ENCODE results near the gene SPACA4. TPM values are rescaled to one million over a fixed set of nuclear protein-coding genes. Genes with fewer than 3 reads are reported as not detected.

Gene SPACA4
- total and polyA plus RNA-seq, 9 of the 15 experiments (the other 6 are each of a cell fraction or from before 2014, with no cell fraction given): not detected

DNA sequence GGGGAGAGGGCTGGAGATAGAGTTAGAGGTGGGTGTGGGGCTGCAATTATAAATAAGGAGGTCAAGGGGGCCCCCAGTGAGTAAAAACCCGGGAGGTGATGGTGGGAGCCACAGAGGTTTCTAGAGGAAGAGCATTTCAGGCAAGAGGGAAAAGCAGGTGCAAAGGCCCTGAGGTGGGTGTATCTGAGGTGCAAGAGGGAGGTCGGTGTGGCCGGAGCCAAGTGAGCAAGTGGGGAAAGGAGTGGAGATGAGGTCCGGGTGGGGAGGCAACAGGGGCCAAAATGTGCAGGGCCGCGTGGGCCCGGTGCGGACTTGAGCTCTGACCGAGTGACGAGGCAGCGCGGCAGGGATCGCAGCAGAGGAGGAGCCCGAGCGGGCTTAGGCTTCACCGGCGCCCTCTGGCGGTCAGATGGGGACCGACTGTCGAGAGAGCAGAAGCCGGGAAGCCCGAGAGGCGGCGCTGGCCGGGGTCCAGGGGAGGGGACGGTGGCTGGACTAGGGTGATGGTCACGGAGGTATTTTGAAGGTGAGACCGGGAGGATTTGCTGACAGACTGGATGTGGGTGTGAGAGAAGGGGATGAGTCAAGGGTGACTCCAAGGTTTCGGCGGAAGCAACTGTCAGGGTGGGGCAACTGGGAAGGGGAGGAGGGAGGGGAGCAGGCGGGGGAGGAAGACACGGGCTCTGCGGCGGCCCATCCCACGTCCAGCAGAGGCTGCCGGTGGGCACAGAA, 17.7 kb upstream of the SPACA4 start:
- no peaks in the 10 kb centered on the region for H4K20me1 ChIP-seq (replicated peaks; ENCODE audit: control insufficient read depth, insufficient read depth, low read length)
- no peaks in the 10 kb centered on the region for H3K36me3 ChIP-seq (ENCODE audit: control insufficient read depth, insufficient read depth, low read length)
- H3K4me2 ChIP-seq (ENCODE audit: insufficient read depth, low read length): peak overlapping the region; percentile 75
- H3K79me2 ChIP-seq (ENCODE audit: control insufficient read depth, insufficient read depth, low read length): no peaks in the 10 kb centered on the region
- peaks cover 3 to 30% of the 10 kb centered on the region in 2 experiments; a peak in 2 of 5 replicates for H3K4me1 ChIP-seq (replicated peaks in 1 of 2; ENCODE audit: control insufficient read depth in 2 of 2, insufficient read depth in 2 of 2, low read length in 2 of 2)
- 2% methylated on average over 33 of the region's 36 CpGs for WGBS (ENCODE audit: insufficient coverage, low coverage, missing lambda C conversion rate)
- intact Hi-C loops (cut with micrococcal nuclease) (loop anchor here (1.0 to 5.0 kb wide), 2 partner anchors 19 to 193 kb away; no protein-coding TSS in a partner anchor), in situ Hi-C loops (cut with MboI) (loop anchor here (5.0 to 25.0 kb wide), 2 partner anchors 272 to 1523 kb away; no protein-coding TSS in a partner anchor)
- no peaks in the 10 kb centered on the region for H3K9me1 ChIP-seq (ENCODE audit: control insufficient read depth, insufficient read depth, low read length)
- peak overlapping the region; percentile 37 for H3K4me3 ChIP-seq
- no TSS peak for BruUV-seq (replicated peaks)
- no peaks in the 10 kb centered on the region for H3K9me3 ChIP-seq (replicated peaks; ENCODE audit: control insufficient read depth, insufficient read depth, low read depth, low read length)
- ChIA-PET CTCF (ENCODE audit: low intra/inter-chr PET ratio) (interaction anchor here (0.6 to 3.9 kb wide), 5 partner anchors 75 to 322 kb away, joined by 3 to 24 read pairs (median 4); no protein-coding TSS in a partner anchor), POLR2A (interaction anchor here (0.6 to 2.6 kb wide), 11 partner anchors 8 to 498 kb away, joined by 3 to 13 read pairs (median 3); partner anchors contain the start of genes RPL18 and SPHK2)
- FAIRE-seq (peak; percentile 84), ATAC-seq (peak; percentile 92), DNase-seq (ENCODE audit: extremely low read depth in 1 of 4, low spot score in 3 of 4) (peak; percentile 93 to 96 (median 94))
- peak overlapping the region; percentile 54 to 90; a peak in 2 of 4 replicates for H3K9ac ChIP-seq (ENCODE audit: insufficient read depth in 1 of 2, low read depth in 2 of 2, low read length in 2 of 2)
- H3K27ac ChIP-seq (ENCODE audit: extremely low read depth, low read depth, low read length): peak overlapping the region; percentile 70; the same call in 2 of the 3 replicates
- H2AFZ ChIP-seq (ENCODE audit: low read depth, low read length): peak overlapping the region; percentile 98
- H3K27me3 ChIP-seq (ENCODE audit: control insufficient read depth in 2 of 2, insufficient read depth in 2 of 2, low read length in 2 of 2): no peaks in the 10 kb centered on the region
- peak; percentile 79 to 87 for TF ChIP-seq MAZ (CRISPR knock-in tag; conservative IDR thresholded peaks at IDR 0.05 in 1 of 2, IDR thresholded peaks at IDR 0.05 in 1 of 2)
- peak; percentile 55; the same call in 1 of the 2 replicates for TF ChIP-seq MYC (IDR thresholded peaks at IDR 0.05; ENCODE audit: low read depth, low read length)
- peak; percentile 52; the same call in 1 of the 2 replicates for TF ChIP-seq MYC (CRISPR knock-in tag; IDR thresholded peaks at IDR 0.05; ENCODE audit: borderline replicate concordance, low read depth)
- no peak for TF ChIP-seq ZNF586 (CRISPR knock-in tag; conservative IDR thresholded peaks at IDR 0.05)
- TF ChIP-seq ESRRA (IDR thresholded peaks at IDR 0.05; ENCODE audit: borderline replicate concordance, low read depth): peak; percentile 67; the same call in 1 of the 2 replicates
- TF ChIP-seq RFX7 (CRISPR knock-in tag; IDR thresholded peaks at IDR 0.05): no peak
- TF ChIP-seq MTA1 (IDR thresholded peaks at IDR 0.05; ENCODE audit: borderline replicate concordance): peak; percentile 88; the same call in 1 of the 2 replicates
- peak; percentile 66; the same call in 1 of the 2 replicates for TF ChIP-seq TARDBP (IDR thresholded peaks at IDR 0.05)
- TF ChIP-seq MCM3 (IDR thresholded peaks at IDR 0.05): peak; percentile 57; the same call in 1 of the 2 replicates
- TF ChIP-seq, protein P1, sequence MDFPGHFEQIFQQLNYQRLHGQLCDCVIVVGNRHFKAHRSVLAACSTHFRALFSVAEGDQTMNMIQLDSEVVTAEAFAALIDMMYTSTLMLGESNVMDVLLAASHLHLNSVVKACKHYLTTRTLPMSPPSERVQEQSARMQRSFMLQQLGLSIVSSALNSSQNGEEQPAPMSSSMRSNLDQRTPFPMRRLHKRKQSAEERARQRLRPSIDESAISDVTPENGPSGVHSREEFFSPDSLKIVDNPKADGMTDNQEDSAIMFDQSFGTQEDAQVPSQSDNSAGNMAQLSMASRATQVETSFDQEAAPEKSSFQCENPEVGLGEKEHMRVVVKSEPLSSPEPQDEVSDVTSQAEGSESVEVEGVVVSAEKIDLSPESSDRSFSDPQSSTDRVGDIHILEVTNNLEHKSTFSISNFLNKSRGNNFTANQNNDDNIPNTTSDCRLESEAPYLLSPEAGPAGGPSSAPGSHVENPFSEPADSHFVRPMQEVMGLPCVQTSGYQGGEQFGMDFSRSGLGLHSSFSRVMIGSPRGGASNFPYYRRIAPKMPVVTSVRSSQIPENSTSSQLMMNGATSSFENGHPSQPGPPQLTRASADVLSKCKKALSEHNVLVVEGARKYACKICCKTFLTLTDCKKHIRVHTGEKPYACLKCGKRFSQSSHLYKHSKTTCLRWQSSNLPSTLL (IDR thresholded peaks at IDR 0.05): no peak
- TF ChIP-seq MIER1 (IDR thresholded peaks at IDR 0.05; ENCODE audit: low read depth): peak; percentile 82; the same call in 1 of the 2 replicates
- 0 out of 4 replicates have a peak, but pooled peaks of 1 of the 2 experiments have one; percentile 46 for TF ChIP-seq KDM4B (IDR thresholded peaks at IDR 0.05; ENCODE audit: borderline replicate concordance in 2 of 2, low read depth in 1 of 2)
- peak; percentile 61 for TF ChIP-seq ASH1L (IDR thresholded peaks at IDR 0.05; ENCODE audit: borderline replicate concordance, low read depth, partially characterized antibody)
- TF ChIP-seq, protein P2, sequence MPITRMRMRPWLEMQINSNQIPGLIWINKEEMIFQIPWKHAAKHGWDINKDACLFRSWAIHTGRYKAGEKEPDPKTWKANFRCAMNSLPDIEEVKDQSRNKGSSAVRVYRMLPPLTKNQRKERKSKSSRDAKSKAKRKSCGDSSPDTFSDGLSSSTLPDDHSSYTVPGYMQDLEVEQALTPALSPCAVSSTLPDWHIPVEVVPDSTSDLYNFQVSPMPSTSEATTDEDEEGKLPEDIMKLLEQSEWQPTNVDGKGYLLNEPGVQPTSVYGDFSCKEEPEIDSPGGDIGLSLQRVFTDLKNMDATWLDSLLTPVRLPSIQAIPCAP (CRISPR knock-in tag; IDR thresholded peaks at IDR 0.05; ENCODE audit: borderline replicate concordance): no peak
- TF ChIP-seq ARHGAP35 (IDR thresholded peaks at IDR 0.05; ENCODE audit: partially characterized antibody): peak; percentile 66
